ENCODE measurements around the gene PRKCSH.

Gene PRKCSH

DNA sequence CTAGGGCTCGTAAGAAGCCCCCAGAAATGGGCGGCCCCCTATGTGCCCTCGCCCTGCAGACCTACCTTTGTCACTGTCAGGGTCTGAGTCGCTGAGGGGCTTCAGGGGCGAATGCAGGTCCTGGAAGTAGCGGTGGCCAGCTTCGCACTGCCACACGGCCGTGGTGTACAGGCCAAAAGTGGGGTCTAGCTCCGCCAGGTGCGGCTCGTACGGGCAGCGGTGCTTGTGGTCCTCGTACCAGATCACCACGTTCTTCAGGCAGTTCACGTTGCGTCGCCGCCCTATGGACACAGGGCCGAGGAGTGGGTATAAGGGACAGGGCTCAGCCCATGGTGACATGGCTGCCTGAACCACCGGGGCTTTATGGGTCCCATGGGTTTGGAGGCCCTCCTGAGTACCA lies 60.5 kb downstream of the PRKCSH start:
- no peak for DNase-seq (ENCODE audit: low read depth in 2 of 3, low spot score in 2 of 3)

DNA sequence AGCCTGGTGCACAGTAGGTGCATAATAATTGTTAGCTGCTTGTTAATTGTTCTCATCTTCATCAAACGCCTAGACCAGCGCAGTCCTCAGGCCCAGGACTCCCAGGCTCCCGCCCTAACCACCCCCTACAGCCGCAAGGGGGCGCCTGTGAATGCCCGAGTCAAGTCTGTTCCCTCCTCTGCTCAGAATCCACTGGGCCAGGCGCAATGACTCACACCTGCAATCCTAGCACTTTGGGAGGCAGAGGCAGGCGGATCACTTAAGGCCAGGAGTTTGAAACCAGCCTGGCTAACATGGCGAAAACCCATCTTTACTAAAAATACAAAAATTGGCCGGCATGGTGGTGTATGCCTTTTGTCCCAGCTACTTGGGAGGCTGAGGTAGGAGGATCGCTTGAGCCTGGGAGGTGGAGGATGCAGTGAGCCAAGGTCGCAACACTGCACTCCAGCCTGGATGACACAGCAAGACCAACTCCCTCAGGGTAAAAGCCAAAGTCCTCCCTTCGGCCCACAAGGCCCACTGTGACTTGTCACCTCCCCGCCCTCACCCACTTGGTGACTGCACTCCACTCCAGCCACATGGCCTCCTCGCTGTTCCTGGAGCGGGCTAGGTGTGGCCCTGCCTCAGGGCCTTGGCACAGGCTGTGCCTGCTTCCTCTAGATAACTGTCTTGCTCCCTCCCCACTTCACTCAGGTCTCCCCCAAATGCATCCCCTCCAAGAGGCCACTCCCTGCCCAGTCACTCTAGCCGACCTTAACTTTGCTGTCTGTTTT lies 61.1 kb downstream of the PRKCSH start:
- DNase-seq (ENCODE audit: low read depth in 2 of 3, low spot score in 2 of 3): peak in 2 of 3 experiments; percentile 43 to 56

DNA sequence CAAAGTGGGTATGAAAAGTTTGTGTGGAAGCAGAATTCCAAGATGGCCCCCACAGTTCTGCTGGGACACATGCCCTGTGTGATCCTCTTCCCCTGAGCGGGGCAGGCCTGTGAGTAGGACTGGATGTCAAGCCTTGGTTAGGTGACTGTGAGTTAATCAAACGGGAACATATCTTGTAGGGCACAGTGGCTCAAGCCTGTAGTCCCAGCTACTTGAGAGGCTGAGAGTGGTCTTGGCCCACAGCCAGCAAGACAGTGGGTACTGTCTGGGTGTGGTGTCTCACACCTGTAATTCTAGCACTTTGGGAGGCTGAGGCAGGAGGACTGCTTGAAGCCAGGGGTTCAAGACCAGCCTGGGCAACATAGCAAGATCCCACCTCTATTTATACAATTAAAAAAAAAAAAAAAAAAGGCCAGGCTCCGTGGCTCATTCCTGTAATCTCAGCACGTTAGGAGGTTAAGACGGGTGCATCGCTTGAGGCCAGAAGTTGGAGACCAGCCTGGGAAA lies 63.8 kb downstream of the PRKCSH start:
- DNase-seq (ENCODE audit: low read depth in 2 of 3, low spot score in 2 of 3): no peak

DNA sequence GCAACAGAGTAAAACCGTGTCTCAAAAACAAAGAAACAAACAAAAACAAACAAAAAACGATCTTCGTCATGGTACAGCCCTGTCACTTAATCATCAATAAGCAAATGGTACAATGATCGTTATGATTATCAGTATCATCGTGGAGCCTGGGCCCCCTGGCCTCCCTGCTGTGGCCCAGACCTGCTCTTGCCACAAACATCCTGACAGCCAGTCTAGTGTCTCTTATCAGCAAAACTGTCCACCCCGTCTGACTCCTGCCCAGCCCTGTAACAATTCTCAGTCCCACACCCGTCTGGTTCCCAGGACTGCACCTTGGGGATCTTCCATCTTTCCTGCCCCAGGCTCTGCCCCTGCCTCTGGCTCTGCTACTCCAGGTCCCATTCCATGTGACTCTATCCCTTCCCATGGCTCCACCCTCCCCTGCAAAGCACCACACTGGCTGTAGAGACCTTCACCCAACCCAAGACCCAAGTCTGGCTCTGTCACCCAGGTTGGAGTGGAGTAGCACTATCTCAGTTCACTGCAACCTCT lies 64.5 kb downstream of the PRKCSH start:
- no peak for DNase-seq (ENCODE audit: low read depth in 2 of 3, low spot score in 2 of 3)
